ENCODE measurements around the gene SLC6A6. TPM values are rescaled to one million over a fixed set of nuclear protein-coding genes. Genes with fewer than 3 reads are reported as not detected.

Gene SLC6A6
- total RNA-seq, 1 experiment from 2014 or later: 72.6 TPM

DNA sequence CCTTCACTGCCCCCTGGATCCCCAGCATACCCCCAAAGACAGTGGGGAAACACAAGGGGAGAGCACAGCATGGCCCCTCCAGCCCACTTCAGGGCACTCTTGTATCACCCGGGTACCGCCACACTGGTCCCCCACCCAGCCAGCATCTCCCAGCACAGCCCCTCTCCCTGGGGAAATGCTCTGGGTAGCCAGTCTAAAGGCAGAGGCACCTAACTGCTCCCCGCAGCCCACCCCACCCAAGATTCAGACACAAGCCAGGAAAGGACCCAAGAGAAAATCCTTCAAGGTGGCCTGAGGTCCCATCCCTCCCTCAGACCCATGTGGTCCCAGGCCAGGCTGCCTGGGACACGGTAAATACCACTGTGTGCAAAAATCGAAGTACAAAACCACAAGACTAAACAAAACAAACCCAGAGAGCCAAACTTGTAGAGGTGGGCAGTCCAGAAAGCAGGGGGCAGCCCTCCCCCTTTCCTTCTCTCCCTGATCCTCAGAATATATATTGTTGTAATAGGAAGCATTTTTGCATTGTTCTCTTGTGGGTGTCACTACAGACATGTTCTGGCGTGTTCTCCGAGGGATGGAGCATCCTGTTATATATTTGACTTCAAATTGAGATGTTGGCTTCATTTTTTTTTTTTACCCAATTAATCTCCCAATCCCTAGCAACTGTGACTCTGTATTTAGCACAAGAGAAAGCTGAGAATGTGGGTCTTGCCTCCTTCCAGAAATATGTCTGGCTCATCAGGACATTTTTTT is 86.1 kb downstream of the SLC6A6 start:
- H3K4me3 Mint-ChIP-seq: no peak overlapping the region
- H3K79me1 ChIP-seq (ENCODE audit: insufficient read depth, low read depth, low read length, poor library complexity, severe bottlenecking): no peaks in the 10 kb centered on the region
- no peaks in the 10 kb centered on the region for H3K9me3 ChIP-seq (ENCODE audit: control insufficient read depth, low read depth, low read length)
- peaks cover 13 to 45% (median 17%) of the 10 kb centered on the region in 3 experiments; a peak in 6 of 7 replicates for H3K36me3 Mint-ChIP-seq (ENCODE audit: insufficient read depth in 1 of 3, low read depth in 3 of 3)
- H4K5ac ChIP-seq (ENCODE audit: insufficient read length, low read depth, low read length): no peak overlapping the region
- no peaks in the 10 kb centered on the region for H3K9me3 Mint-ChIP-seq
- H3K4ac ChIP-seq (ENCODE audit: low read depth, low read length): no peak overlapping the region
- H3K27me3 Mint-ChIP-seq (ENCODE audit: low read depth): no peaks in the 10 kb centered on the region; the same call in 1 of the 2 replicates
- no peaks in the 10 kb centered on the region for H3K27me3 ChIP-seq (ENCODE audit: insufficient read depth, low read length)
- no peak overlapping the region for H2BK120ac ChIP-seq (ENCODE audit: low read depth, low read length, poor library complexity, severe bottlenecking)
- H2BK15ac ChIP-seq (ENCODE audit: low read depth, low read length): no peak overlapping the region
- TF ChIP-seq, protein P1, sequence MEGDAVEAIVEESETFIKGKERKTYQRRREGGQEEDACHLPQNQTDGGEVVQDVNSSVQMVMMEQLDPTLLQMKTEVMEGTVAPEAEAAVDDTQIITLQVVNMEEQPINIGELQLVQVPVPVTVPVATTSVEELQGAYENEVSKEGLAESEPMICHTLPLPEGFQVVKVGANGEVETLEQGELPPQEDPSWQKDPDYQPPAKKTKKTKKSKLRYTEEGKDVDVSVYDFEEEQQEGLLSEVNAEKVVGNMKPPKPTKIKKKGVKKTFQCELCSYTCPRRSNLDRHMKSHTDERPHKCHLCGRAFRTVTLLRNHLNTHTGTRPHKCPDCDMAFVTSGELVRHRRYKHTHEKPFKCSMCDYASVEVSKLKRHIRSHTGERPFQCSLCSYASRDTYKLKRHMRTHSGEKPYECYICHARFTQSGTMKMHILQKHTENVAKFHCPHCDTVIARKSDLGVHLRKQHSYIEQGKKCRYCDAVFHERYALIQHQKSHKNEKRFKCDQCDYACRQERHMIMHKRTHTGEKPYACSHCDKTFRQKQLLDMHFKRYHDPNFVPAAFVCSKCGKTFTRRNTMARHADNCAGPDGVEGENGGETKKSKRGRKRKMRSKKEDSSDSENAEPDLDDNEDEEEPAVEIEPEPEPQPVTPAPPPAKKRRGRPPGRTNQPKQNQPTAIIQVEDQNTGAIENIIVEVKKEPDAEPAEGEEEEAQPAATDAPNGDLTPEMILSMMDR (conservative IDR thresholded peaks at IDR 0.05): no peak
- DNase-seq: no peak
- no peak overlapping the region for H2BK20ac ChIP-seq (ENCODE audit: low read depth, low read length, poor library complexity, severe bottlenecking)
- no peaks in the 10 kb centered on the region for H3K23me2 ChIP-seq (ENCODE audit: insufficient read length, low read depth, low read length, poor library complexity, severe bottlenecking)
- no peaks in the 10 kb centered on the region for H3K4me1 Mint-ChIP-seq
- WGBS (ENCODE audit: extremely low coverage, insufficient read length, low lambda C conversion rate): no CpG with 5 or more reads among the region's 7 CpGs
- H2BK5ac ChIP-seq (ENCODE audit: insufficient read length, low read length): no peak overlapping the region
- H3K4me1 ChIP-seq (ENCODE audit: insufficient read depth, low read length): no peaks in the 10 kb centered on the region
- peak overlapping the region in 1 of 3 experiments; percentile 44; a peak in 2 of 7 replicates for H3K27ac Mint-ChIP-seq
- H3K14ac ChIP-seq (ENCODE audit: insufficient read depth, low read length): no peak overlapping the region
- H3K79me2 ChIP-seq (ENCODE audit: insufficient read depth, low read length): no peaks in the 10 kb centered on the region
- H3K18ac ChIP-seq (ENCODE audit: insufficient read length, low read depth, low read length): no peak overlapping the region
- no peak overlapping the region for H2BK12ac ChIP-seq (ENCODE audit: insufficient read length, low read depth, low read length)
- H2AK5ac ChIP-seq (ENCODE audit: insufficient read length, low read length): no peak overlapping the region
- no peak overlapping the region for H2AFZ ChIP-seq (ENCODE audit: low read length)
- no peak overlapping the region for H4K8ac ChIP-seq (replicated peaks; ENCODE audit: insufficient read length, low read depth, low read length)
- no peak overlapping the region for H3K23ac ChIP-seq (ENCODE audit: insufficient read length, low read depth, low read length)
- H3K56ac ChIP-seq (ENCODE audit: insufficient read length, low read depth, low read length): no peak overlapping the region
- no peak overlapping the region for H3K4me2 ChIP-seq (ENCODE audit: insufficient read depth, insufficient read length, low read length)
- H3K27ac ChIP-seq (ENCODE audit: insufficient read length, low read depth, low read length): no peak overlapping the region
- H3T11ph ChIP-seq (ENCODE audit: low read length): no peak overlapping the region
- H4K91ac ChIP-seq (ENCODE audit: insufficient read length, low read depth, low read length): no peak overlapping the region
- no peak overlapping the region for H3K9ac ChIP-seq (ENCODE audit: extremely low read depth, insufficient read length, low read length)
- no peaks in the 10 kb centered on the region for H4K20me1 ChIP-seq (ENCODE audit: control insufficient read depth, insufficient read depth, insufficient read length)

Measured in H9 (cell line).